ENCODE measurements around the gene NAP1L5. TPM values are rescaled to one million over a fixed set of nuclear protein-coding genes. Genes with fewer than 3 reads are reported as not detected.

Gene NAP1L5
- total and polyA plus RNA-seq, 8 donors, result 3.1 to 22.6 (median 5.8) TPM; not detected in 1

GRCh38 chr4:88702782-88703181 lies 5.2 kb upstream of the NAP1L5 start:
- Histone ChIP-seq H3K4me1 (peaks cover 0 to 12% (median 6%) of the 10 kb centered on the region in 4 donors), H3K27ac (no peak overlapping the region), H3K36me3 (peaks cover 8 to 60% (median 55%) of the 10 kb centered on the region in 4 donors), H3K9me3 (no peaks in the 10 kb centered on the region), H3K4me3 (no peak overlapping the region), H3K27me3 (no peaks in the 10 kb centered on the region)
- TF ChIP-seq POLR2A (IDR thresholded peaks at IDR 0.05), result no peak
- no peak for DNase-seq
- 59 to 83% (median 66%) methylated on average over 2 of the region's 2 CpGs for WGBS, 5 donors
- intact Hi-C loops (cut with DNase I; ENCODE audit: low total_unique reads), result loop anchor here (10.0 kb wide), 1 partner anchor 322 kb away; no protein-coding TSS in a partner anchor

DNA sequence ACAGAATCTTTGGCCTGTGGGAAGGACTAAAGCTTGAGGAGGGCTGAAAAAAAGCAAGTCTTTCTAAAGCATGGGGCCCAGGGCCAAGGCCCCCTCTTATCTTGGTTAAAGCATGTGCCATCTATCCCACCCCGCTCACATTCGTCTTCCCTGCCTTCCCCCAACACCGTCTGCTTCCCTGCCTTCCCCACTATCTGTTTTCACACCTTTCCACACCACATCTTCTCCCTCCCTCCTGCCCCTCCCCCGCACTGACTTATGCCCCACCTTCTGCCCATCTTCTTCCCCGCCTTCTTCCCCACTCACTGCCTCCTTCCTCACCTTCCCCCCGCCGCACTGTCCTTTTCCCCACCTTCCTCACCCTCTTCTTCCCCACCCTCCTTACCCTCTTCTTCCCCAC lies 890 bp upstream of the NAP1L5 start:
- no peak overlapping the region for H3K4me3 ChIP-seq
- no peak for DNase-seq
- no peaks in the 10 kb centered on the region for H3K27me3 ChIP-seq
- peaks cover 0 to 22% (median 4%) of the 10 kb centered on the region in 4 donors for H3K4me1 ChIP-seq
- peak overlapping the region in 1 of 5 donors; percentile 87 for H3K27ac ChIP-seq
- no peaks in the 10 kb centered on the region for H3K9me3 ChIP-seq
- intact Hi-C loops (cut with DNase I; ENCODE audit: low total_unique reads), result no loop called here
- WGBS, 5 donors, result 96 to 99% (median 99%) methylated on average over 7 of the region's 7 CpGs
- no peak for TF ChIP-seq EP300 (IDR thresholded peaks at IDR 0.05)
- TF ChIP-seq POLR2AphosphoS5 (IDR thresholded peaks at IDR 0.05), result no peak
- no peak for TF ChIP-seq POLR2A (IDR thresholded peaks at IDR 0.05)
- TF ChIP-seq CTCF (IDR thresholded peaks at IDR 0.05), result no peak
- H3K36me3 ChIP-seq, result peaks cover 0 to 33% (median 30%) of the 10 kb centered on the region in 4 donors

DNA sequence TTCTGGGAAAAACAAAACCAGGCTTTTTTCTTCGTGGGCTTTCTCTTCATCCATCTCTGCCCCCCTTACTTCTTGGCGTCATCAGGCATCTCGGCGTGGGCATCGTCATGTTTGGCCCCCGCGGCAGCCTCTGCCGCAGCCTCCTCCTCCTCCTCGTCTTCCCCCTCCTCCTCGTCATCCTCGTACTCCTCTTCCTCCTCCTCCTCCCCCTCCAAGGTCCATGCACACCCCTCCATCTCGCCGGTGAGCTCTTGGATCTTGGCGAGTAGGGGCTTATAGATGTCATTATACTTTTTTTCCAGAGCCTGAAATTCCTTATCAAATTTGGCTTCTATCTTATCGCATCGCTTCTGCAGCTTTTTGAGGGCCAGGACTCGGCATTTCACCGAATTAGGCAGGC lies 488 bp downstream of the NAP1L5 start:
- peaks cover 0 to 25% (median 5%) of the 10 kb centered on the region in 4 donors for H3K4me1 ChIP-seq
- no peaks in the 10 kb centered on the region for H3K27me3 ChIP-seq
- TF ChIP-seq POLR2AphosphoS5 (IDR thresholded peaks at IDR 0.05), result no peak
- TF ChIP-seq POLR2A (IDR thresholded peaks at IDR 0.05), result no peak
- no peak for TF ChIP-seq CTCF (IDR thresholded peaks at IDR 0.05)
- no peak for TF ChIP-seq EP300 (IDR thresholded peaks at IDR 0.05)
- DNase-seq, result peak in 1 of 2 donors; percentile 77
- peak overlapping the region in 4 of 5 donors; percentile 77 to 87 (median 82) for H3K27ac ChIP-seq
- H3K4me3 ChIP-seq, result peak overlapping the region; percentile 51 to 62 (median 57)
- no peaks in the 10 kb centered on the region for H3K9me3 ChIP-seq
- 51 to 62% (median 57%) methylated on average over 18 of the region's 18 CpGs for WGBS, 5 donors
- peaks cover 0 to 27% (median 23%) of the 10 kb centered on the region in 4 donors for H3K36me3 ChIP-seq
- intact Hi-C loops (cut with DNase I; ENCODE audit: low total_unique reads), result no loop called here

- Histone ChIP-seq H3K9me3 (no peaks in the 10 kb centered on the region), H3K36me3 (peaks cover 0 to 27% (median 23%) of the 10 kb centered on the region in 4 donors), H3K27me3 (no peaks in the 10 kb centered on the region), H3K4me3 (peak overlapping the region; percentile 51 to 62 (median 57)), H3K4me1 (peaks cover 0 to 25% (median 5%) of the 10 kb centered on the region in 4 donors), H3K27ac (peak overlapping the region in 3 of 5 donors; percentile 82 to 87 (median 82))
- peak in 1 of 2 donors; percentile 58 for DNase-seq
- WGBS, 5 donors, result 58 to 81% (median 74%) methylated on average over 7 of the region's 7 CpGs
- intact Hi-C loops (cut with DNase I; ENCODE audit: low total_unique reads), result no loop called here
- TF ChIP-seq POLR2A (IDR thresholded peaks at IDR 0.05), result no peak
- TF ChIP-seq CTCF (IDR thresholded peaks at IDR 0.05), result no peak
- TF ChIP-seq POLR2AphosphoS5 (IDR thresholded peaks at IDR 0.05), result peak in 1 of 3 donors; percentile 60
Measured at GRCh38 chr4:88696630-88697029, 999 bp downstream of the NAP1L5 start.

- no peak overlapping the region for H3K4me3 ChIP-seq
- H3K27me3 ChIP-seq, result no peaks in the 10 kb centered on the region
- TF ChIP-seq POLR2A (IDR thresholded peaks at IDR 0.05) (no peak), EP300 (IDR thresholded peaks at IDR 0.05) (no peak), POLR2AphosphoS5 (IDR thresholded peaks at IDR 0.05) (no peak), CTCF (IDR thresholded peaks at IDR 0.05) (no peak)
- DNase-seq, result peak in 1 of 2 donors; percentile 27
- intact Hi-C loops (cut with DNase I; ENCODE audit: low total_unique reads), result no loop called here
- H3K36me3 ChIP-seq, result peaks cover 0 to 56% (median 50%) of the 10 kb centered on the region in 4 donors
- 21 to 56% (median 32%) methylated on average over 3 of the region's 3 CpGs for WGBS, 5 donors
- H3K27ac ChIP-seq, result peak overlapping the region in 2 of 5 donors; percentile 40 to 60
- peaks cover 0 to 25% (median 5%) of the 10 kb centered on the region in 4 donors for H3K4me1 ChIP-seq
- H3K9me3 ChIP-seq, result no peaks in the 10 kb centered on the region
Measured at GRCh38 chr4:88693792-88694191, 3.8 kb downstream of the NAP1L5 start.

All from stomach (tissue), 9 donors.